GM21367 (cell line): ENCODE measurements around the gene RGPD4.
"Not testable (repeated sequence)": the region's sequence is repeated elsewhere in the genome, so short reads cannot be mapped to it uniquely, and the experiment has no call there.

Experiments used
- ATAC-seq: cut with Tn5 transposase; IDR thresholded peaks from one replicate; pipeline ENCODE4 v1.9.1; 2021; ENCODE audit not compliant: unreplicated experiment

Gene RGPD4

DNA sequence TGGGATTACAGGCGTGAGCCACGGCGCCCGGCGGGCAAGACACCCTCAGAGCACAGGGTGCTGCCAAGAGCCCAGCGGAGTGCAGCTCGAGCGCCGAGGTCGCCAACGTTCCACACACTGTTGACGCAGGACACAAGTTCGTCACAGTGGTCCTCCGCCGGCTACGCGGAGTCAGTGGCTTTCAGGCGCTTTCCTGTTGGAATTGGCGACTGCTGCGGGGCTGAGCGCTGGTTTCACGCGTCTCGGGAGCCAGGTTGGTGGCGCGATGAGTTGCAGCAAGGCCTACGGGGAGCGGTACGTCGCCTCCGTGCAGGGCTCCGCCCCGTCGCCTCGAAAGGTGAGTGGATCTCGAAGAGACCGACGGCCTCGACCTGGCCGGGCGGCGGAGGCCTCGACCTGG, at the start of gene RGPD4:
Gene RGPD4 (plus strand): TSS at position 144 of the 400 bp plus-strand sequence. CDS start 122 bp downstream, at position 266.
- not testable (repeated sequence) for ATAC-seq

DNA sequence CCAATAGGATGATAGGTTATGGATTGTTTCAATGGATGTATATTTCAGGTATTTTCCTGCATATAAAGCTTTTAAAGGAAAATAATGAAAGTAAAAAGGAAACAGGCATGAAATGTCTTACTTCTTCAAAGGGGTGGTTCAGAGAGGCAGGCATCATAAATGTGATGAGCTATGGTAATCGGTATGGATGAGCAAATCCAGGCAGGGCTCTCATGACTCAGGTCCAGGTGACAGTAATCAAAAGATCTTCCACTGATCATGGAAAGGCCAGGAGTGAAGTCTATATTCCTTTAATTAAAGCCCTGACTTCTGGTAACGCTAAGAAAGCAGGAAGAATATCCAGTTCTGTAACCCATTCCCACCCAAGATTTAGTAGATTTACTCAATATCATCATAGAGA, 48.7 kb upstream of the RGPD4 start:
- no peak for ATAC-seq

DNA sequence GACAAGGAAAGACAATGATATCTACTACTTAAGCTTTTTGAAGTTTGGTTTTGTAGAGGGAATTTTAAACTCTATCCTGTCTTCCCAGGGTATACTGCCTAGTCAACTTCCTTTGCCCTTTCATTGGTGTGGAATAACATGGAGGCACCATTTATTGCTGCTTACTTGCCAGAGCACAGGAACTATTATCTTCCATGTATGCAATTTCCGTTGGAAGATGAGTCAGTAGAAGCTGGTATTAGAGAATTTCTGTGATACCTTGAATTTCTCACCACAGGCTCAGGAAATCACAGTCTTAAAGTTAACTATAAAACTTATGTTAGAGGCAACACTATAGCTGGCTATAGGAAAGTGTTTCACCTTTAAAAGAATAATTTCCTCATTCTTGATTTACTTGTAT, 40.9 kb upstream of the RGPD4 start:
- no peak for ATAC-seq

DNA sequence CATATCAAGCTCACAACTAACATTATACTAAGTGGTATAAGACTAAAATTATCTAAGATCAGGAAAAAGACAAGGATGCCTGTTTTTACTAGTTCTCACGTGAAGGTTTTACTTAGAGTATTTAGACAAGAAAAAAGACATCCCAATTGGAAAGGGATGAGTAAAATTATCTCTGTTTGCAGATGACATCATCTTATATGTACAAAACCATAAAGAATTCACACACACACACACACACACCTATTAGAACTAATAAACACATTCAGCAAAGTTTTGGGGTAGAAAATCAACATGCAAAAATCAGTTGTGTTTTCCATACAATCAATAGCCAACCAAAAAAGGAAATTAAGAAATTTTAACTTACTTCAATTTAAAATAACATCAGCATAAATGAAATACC, 35.9 kb upstream of the RGPD4 start:
- no peak for ATAC-seq

DNA sequence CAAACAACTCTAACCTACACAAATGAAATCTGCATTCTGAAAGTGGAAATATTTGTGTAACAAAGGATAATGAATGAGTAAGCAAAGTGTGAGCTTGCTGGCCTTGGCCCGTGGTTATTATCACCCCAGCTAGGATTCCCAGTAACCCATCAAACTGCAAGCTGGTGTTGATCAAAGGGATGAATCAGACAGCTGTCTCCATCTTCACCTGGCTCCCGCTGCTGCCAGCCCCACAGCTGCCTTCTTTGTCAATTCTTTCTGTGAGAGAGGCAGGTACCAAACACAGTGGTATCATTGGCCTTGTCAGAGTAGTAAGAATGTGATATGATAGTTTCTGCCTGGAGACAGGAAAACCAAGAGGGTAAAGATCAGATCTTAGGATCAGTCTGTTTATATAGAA, 25.2 kb upstream of the RGPD4 start:
- ATAC-seq = no peak

DNA sequence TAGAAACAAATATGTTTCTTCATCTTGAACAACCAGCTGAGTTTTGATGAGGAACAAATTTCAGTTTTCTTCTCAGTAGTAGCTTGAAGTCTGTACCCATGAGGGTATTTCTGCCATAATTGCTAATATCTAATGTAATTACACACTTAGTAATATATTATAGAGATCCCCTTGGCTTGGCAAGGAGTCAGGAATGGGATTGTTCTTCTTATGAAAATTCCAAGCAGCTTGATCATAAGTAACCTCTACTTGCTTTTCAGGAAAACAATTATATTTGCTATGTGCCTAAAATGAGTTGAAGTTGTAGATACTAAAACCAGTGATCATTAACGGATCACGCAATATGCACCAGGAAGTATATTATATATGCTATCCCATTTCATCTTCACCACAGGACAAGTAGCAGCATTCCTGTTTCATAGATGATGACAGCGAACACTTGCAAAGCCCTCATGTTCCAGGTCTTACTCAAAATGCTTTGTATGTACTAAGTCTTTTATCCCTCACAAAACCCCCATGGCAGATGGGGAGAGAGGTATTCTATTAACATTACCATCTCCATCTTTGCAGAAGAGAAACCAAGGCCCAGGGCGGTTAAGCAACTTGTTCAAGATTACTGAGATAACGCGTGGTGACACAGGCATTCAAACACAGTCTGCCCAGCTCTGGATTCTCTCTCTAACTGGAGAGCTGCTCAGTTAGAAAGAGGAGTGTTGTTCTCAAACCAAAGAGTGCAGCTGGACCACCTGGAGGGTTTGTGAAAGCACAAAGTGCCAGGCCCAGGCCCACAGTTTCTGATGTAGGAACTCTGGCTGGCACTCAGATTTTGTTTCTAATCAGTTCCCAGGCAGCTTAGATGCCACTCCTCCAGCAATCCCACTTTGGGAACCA, 21.8 kb upstream of the RGPD4 start:
- ATAC-seq = no peak

DNA sequence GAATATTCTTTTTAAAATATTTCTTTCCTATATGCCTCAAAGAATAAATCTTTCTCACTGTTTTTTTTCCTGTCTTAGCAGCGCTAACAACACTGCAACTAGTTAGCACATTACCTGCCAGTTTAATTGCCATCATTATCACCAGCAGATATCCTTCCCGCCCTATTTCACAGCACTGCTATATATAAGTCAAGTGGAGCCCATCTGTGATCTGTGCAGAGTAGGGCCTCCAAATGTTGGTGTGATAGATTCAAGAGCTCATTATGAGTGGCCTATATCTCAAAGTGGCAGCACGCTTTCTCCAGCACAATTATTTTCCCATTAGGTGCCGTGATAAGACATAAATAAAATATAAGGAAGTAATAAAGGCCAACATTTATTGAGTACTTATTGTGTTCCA, 19.8 kb upstream of the RGPD4 start:
- ATAC-seq = no peak

DNA sequence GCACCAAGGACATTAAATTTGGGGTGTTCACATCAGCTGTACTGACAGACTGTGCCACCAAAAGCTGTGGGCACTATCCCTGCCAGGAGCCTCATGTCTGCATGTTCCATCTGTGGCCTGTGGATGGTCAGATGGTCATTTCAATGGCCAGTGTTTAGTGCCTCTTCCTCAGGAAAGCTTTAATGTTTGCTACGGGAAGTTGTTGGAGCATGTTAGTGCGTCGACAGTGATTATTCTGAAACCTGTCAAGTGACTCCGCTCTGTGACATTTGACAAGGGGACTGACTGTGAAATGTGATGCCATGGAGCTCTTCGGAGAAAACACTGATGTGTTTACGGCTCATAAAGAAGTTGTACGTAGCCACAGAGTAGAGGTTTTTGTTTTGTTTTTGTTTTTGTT, 18.7 kb upstream of the RGPD4 start:
- ATAC-seq = no peak

DNA sequence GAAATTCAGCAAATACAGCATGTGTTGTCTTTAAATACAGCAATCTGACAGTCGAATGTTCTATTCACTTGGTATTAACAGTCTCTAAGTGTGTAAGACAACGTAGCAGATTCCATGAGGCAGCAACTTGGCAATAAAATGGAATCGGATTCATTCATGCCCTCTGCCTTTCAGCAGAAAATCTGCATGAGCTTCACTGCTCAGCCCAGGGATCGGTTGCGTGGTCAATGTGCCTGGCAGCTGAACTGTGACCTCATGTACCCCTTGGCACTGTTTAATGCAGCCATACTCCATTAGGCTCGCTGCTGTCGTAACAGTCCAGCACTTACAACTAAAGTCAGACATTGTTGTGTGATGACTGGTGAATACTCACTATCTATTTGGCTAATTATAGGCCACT, 17.7 kb upstream of the RGPD4 start:
- no peak for ATAC-seq

DNA sequence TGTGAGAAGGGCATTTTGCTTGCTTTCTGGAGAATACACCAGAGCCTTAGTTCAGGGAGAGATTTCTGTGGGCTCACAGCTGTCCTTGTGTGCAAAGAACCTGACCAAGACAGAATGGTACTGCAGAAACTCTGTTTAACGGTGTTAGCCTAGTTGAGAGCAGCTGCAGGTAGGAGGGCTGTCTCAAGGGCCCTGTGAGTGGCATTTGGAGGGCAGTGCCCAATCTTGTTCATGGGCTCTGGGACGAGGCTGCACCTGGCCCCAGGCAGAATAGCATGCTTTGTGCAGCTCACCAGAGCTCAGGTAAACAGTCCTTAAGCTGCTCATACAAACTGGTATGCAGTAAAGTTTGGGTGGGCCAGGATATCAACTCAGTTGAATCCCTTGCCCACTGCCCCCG, 16.9 kb upstream of the RGPD4 start:
- ATAC-seq = no peak

DNA sequence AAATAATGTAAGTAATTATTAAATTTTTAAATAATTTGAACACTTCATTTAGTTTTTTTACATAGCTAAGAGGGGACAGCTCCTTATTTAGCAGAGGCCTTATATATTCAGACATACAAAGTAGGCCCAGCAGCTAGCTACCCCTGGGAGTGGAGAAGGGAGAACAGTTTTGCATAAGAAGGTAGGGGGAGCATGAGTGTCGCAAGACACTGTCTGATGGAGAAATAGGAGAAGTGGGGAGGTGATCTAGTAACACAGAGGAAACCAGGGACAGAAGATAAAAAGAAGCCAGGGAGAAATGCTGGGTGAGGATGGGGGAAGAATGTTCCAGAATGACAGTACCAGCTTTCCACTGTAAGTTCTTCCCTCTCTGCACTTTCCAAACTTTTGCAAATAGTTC, 16.0 kb upstream of the RGPD4 start:
- ATAC-seq = no peak

DNA sequence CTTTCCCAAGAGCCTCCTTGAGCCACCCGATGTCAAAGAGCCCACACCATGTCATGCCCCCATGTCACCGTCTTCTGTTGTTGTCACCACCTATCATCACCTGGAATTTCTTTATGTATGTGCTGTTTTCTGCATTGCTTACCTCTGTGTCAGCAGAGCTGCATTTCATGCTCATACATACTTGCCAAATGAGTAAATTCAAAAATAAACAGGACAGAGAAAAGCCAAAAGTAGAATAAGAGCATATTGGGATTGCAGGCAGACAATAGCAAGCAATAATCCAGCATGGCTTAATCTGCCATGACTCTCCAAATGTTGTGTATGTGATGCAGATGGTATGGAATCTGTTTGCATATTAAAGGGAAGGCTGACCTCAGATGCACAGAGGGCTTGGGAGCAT, 15.3 kb upstream of the RGPD4 start:
- ATAC-seq = no peak

DNA sequence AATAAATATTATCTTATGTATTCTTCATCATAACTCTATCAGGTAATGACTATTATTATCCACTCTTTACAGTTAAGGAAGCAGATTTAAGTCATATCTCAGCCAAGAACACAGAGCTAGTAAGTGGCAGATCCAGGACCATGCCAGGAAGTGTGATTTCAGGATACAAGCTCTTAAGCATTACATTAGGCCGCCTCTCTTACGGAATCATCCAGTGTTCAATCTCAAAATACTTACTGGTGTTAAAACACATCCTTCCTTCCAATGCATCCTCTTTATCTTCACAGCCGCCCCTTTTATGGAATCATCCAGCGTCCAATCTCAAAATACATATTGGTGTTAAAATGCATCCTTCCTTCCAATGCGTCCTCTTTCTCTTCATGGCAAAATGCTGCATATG, 14.7 kb upstream of the RGPD4 start:
- no peak for ATAC-seq

DNA sequence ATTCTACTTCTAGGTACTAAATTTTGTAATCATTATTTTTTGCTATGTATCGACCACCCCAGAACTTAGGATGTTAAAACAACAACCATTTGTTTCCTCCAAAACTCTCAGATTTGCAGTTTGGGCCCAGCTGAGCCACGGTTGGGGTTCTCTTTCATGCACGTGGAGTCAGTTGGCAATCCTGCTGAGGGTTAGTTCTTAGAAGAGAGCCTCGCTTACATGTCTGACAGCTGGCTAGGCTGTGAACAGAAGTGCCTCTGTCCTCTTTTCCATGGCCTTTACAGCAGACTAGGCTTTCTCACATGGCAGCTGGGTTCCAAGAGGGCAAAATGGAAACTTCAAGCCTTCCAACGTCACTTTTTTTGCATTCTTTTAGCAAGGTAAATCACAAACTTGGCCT, 9.3 kb upstream of the RGPD4 start:
- no peak for ATAC-seq

DNA sequence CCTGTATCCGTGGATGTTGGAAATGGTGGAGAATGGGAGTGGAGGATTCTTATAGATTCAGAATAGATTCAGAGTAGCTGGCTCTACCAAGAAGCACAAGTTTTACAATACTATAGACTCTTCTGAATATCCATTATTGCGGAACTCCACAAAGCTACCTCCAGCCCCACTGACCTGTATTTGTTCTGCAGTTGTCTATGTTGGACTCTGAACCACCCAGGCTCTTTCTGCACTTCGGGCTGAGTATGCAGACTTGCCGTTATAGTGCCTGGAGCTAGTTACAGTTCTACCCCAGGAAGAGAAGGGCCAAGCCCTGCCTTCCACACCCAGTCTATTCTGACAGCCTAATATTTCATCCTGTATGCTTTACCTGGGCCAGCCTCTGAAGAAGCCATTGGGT, 4.4 kb upstream of the RGPD4 start:
- no peak for ATAC-seq

DNA sequence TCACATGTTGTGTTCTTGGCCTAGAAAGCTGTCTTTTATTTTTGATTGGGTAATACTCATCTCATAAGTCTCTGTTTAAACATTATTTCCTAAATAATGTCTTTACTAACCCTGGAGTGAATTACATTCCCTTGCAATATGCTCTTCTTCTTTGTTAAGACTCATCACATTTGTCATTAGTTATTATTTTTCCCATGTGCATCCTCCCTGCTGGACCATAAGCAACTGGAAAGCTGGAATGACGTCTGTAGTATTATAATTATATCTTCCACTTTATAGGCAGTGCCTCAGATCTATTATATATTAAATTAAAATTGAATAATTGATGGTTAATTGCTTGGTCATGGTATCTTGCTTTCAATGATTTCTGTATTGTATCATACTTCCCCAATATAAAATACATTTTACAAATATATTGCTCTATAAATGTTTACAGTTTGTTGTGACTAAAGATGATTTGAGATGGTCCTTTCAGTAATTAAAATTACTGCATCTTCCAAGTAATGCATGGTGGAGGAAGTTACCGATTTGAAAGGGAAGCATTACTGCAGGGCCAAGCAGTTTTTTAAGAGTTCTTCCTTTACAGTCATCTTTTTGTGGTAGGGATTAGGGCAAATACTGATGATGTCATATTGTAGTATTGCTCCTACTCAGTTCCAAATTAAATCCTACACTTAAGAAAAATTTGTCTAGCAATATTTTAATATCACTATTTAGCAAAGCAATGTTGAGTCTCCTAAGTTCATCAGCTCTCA, 2.1 kb upstream of the RGPD4 start:
- no peak for ATAC-seq

DNA sequence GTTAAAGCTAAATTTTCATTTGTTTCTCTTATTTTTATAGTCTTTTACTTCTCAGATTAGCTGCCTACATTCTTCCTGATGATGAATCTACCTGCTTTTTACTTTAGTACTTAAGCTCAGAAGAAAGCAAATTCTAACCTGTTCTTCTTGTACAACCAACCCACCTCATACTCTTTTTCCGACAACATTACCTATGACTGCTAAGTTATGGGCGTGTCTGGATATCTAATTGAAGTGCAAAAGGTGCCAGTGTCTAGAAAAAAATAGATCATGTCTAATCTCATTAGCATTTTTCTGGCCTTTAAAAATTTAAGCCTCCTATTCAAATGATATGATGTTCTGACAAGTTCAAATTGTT, 1.5 kb upstream of the RGPD4 start:
- ATAC-seq = no peak

DNA sequence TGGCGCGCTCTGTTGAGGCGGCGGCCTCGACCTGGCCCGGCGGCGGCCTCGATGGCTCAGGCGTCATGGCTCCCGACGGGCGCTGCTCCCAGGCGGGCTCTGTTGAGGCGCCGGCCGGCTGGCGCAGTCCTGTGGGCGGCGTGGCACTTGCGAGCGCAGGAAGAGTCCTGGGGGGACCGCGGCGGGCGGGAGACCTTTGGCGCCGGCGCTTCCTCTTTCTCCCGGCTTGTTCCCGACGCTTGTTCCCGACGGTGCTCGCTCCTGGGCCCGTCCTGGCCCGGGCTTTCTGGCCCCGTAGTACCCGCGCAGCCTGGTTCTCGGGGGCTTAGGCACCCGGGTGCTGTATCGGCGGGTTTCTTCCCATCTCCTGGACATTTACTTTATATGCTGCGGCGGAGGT, 2.8 kb downstream of the RGPD4 start:
- not testable (repeated sequence) for ATAC-seq

DNA sequence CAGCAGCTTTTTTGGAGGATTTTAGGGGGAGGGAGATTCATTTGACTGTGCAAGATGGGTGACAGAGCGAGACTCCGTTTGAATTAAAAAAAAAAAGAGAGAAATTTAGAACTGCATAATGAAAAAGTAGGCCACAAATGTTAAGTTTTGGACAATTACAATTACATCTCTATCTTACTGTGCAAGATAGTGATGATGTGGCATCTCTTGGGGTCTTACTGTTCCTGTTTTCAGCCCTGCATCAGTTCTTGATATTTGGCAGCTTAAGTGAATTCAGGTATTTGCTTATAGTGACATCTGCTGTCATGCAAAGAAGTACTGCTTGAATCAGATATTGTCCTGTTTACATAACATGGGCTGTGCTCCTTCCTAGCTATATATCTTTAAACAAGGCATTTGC, 6.5 kb downstream of the RGPD4 start:
- not testable (repeated sequence) for ATAC-seq

DNA sequence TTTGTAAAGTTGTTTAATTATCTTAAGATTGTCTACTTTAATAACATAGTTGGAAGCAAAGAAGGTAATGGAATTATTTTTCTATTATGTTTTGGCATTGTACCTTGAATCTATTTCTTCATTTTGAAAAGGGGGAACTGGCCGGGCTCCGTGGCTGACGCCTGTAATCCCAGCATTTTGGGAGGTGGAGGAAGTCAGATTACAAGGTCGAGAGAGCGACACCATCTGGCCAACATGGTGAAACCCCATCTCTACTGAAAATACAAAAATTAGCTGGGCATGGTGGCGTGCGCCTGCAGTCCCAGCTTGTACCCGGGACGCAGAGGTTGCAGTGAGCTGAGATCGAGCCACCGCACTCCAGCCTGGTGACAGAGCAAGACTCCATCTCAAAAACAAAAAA, 6.9 kb downstream of the RGPD4 start:
- ATAC-seq = not testable (repeated sequence)

DNA sequence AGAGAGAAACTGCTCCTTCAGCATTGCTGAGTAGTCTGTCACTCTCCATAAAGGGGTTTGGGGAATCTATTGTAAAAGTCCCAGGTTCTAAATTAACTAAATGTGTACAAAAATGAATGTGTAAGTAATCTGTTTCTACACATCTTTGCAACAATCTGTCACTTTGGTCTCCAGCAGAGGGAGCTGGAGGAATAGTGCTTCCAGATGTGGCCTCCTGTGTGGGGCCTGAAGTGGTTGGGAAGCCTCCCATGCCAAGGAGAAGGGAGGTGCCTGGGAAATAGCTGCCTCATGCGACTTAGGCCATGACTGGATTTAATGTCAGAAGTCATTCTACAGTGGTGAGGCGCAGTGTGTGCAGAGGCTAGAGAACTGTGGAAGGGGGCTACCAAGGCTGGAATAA, 89.4 kb downstream of the RGPD4 start:
- not testable (repeated sequence) for ATAC-seq

DNA sequence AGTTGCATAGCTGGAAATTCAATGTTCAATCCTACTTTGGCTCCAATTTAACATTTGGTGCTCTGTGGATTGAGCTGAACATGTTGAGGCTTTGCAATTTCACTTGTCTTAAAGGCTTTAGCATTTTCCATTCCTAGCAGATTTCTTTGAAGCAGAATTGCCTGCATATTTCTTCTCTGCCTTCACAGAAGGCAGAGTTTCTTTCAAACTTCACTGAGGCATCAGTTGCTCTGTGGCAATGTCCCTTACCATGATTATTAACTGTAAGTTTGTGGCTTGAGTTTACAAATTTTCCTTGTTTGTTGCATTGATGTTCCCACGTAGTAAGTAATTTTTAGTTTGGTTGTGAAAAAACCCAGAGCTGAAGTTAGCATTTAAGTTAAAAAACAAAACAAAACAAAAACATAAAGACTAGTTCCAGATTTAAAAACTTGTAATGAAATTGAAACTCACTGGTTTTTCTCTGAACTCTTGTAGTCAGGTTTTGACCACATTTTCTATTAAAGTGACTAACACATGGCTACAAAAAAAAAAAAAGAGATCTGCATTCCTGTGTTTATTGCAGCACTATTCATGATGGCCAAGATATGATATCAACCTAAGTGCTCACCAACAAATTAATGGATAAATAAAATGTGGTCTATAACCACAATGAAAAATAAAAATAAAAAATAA, 90.1 kb downstream of the RGPD4 start:
- ATAC-seq = peak; percentile 53
